Nephron (organoid): ENCODE measurements around the gene DIPK1C.
"Not testable (repeated sequence)": the region's sequence is repeated elsewhere in the genome, so short reads cannot be mapped to it uniquely, and the experiment has no call there.

Experiments
- H3K27ac Mint-ChIP-seq, 3 experiments: 2 replicates each; pipeline ENCODE4 v1.8.0; 2020; ENCODE audit warnings: mixed read lengths in 3 of 3, mild to moderate bottlenecking in 2 of 3, moderate library complexity in 1 of 3
- H3K27me3 Mint-ChIP-seq: 2 replicates; pipeline ENCODE4 v1.8.0; 2021; ENCODE audit warnings: low read depth, mild to moderate bottlenecking, moderate library complexity, mixed read lengths
- H3K36me3 Mint-ChIP-seq: 2 replicates; pipeline ENCODE4 v1.8.0; 2020; ENCODE audit warnings: low read depth, mixed read lengths
- H3K4me1 Mint-ChIP-seq: 2 replicates; pipeline ENCODE4 v1.8.0; 2020; ENCODE audit warnings: mixed read lengths
- H3K4me3 Mint-ChIP-seq, 3 experiments: 2 replicates each; pipeline ENCODE4 v1.8.0; 2020; ENCODE audit warnings: mild to moderate bottlenecking in 3 of 3, mixed read lengths in 3 of 3, moderate library complexity in 2 of 3
- H3K9me3 Mint-ChIP-seq: 2 replicates; pipeline ENCODE4 v1.8.0; 2020; ENCODE audit warnings: mixed read lengths
- TF ChIP-seq, protein P1 (sequence below), 3 experiments: fragments of 200-600 bp; sonication (generic); IDR thresholded peaks; one replicate each; pipeline ENCODE4 v1.5.0; 2021; ENCODE audit warnings: antibody characterized with exemption in 3 of 3; ENCODE audit not compliant: unreplicated experiment in 3 of 3

Gene DIPK1C

DNA sequence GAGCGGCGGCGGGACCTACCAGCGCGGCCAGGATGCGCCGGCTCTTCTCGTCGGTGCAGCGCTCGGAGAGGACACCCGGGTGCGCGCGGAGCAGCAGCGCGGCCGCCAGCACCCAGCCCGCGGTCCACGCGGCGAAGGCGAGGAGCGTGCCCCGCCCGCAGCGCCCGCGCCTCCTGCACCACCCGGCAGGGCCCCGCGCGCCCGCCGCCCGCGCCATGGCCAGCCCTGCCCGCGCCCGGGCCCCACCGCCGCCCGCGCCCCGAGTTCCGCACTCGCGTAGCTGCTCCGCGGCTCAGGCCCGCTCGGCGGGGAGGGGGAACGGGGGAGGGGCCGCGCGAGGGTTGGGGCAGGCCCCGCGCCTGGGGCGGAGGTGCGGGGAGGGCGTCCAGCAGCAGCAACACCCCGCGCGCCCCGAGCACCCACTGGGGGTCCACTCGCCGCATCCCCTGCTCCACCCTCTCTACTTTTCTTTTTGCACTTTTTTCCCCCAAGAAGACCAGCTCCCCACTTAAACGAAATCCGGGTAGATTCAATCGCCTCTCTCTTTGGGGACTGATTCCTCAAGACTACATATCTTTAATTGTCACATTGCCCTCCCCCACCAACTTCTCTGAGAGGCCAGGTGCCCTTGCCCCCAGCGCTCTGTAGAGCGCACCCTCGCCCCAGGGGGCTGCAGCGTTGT, at the start of gene DIPK1C:
Gene DIPK1C (minus strand): TSS at position 266 of the 682 bp plus-strand sequence. CDS start 49 bp downstream, at position 217.
- no peaks in the 10 kb centered on the region for H3K36me3 Mint-ChIP-seq
- H3K4me3 Mint-ChIP-seq: peak within 1 kb of the TSS; percentile 77 to 89 (median 89)
- H3K27me3 Mint-ChIP-seq: peaks cover 87% of the 10 kb centered on the region
- TF ChIP-seq, protein P1, sequence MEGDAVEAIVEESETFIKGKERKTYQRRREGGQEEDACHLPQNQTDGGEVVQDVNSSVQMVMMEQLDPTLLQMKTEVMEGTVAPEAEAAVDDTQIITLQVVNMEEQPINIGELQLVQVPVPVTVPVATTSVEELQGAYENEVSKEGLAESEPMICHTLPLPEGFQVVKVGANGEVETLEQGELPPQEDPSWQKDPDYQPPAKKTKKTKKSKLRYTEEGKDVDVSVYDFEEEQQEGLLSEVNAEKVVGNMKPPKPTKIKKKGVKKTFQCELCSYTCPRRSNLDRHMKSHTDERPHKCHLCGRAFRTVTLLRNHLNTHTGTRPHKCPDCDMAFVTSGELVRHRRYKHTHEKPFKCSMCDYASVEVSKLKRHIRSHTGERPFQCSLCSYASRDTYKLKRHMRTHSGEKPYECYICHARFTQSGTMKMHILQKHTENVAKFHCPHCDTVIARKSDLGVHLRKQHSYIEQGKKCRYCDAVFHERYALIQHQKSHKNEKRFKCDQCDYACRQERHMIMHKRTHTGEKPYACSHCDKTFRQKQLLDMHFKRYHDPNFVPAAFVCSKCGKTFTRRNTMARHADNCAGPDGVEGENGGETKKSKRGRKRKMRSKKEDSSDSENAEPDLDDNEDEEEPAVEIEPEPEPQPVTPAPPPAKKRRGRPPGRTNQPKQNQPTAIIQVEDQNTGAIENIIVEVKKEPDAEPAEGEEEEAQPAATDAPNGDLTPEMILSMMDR (IDR thresholded peaks at IDR 0.05; ENCODE audit: unreplicated experiment in 3 of 3): no peak
- peaks cover 12% of the 10 kb centered on the region for H3K4me1 Mint-ChIP-seq
- no peaks in the 10 kb centered on the region for H3K9me3 Mint-ChIP-seq
- H3K27ac Mint-ChIP-seq: no peak within 1 kb of the TSS

- peaks cover 68% of the 10 kb centered on the region for H3K36me3 Mint-ChIP-seq
- H3K4me3 Mint-ChIP-seq: peak overlapping the region; percentile 45 to 53 (median 46)
- H3K27me3 Mint-ChIP-seq: no peaks in the 10 kb centered on the region
- H3K9me3 Mint-ChIP-seq: no peaks in the 10 kb centered on the region
- TF ChIP-seq, protein P1 (IDR thresholded peaks at IDR 0.05; ENCODE audit: unreplicated experiment in 3 of 3): no peak
- peaks cover 20% of the 10 kb centered on the region for H3K4me1 Mint-ChIP-seq
- peak overlapping the region; percentile 88 to 99 (median 98) for H3K27ac Mint-ChIP-seq
Observed at GRCh38 chr18:74506448-74507084, 49.5 kb upstream of the DIPK1C start.

- Mint-ChIP-seq H3K27me3 (no peaks in the 10 kb centered on the region), H3K4me3 (no peak overlapping the region), H3K36me3 (peaks cover 71% of the 10 kb centered on the region), H3K9me3 (no peaks in the 10 kb centered on the region), H3K4me1 (peaks cover 20% of the 10 kb centered on the region), H3K27ac (peak overlapping the region in 2 of 3 experiments; percentile 90)
- TF ChIP-seq, protein P1 (IDR thresholded peaks at IDR 0.05; ENCODE audit: unreplicated experiment in 3 of 3): no peak
Observed at GRCh38 chr18:74505776-74506175, 48.7 kb upstream of the DIPK1C start.

DNA sequence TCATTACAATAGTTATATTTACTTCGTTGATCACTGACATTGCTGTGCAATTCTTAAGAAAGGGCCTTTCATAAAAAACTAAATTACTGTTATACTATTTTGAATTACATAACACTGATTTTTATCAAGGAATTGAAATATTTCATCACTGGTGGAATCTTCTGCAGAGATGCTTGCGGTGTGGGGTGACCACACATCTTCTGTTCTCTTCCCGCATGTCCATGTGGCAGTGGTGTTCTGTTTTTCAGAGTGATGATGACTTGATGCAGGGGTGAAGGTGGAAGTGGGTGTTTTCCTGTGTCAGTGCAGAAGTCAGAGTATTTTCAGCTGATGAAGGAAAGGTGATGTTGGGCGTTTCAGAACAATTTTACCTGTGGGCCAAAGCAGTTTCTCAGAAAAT, 46.0 kb upstream of the DIPK1C start:
- Mint-ChIP-seq H3K27me3 (no peaks in the 10 kb centered on the region), H3K36me3 (peaks cover 65% of the 10 kb centered on the region), H3K4me3 (no peak overlapping the region), H3K27ac (peak overlapping the region in 2 of 3 experiments; percentile 9 to 22), H3K9me3 (no peaks in the 10 kb centered on the region), H3K4me1 (peaks cover 36% of the 10 kb centered on the region)
- TF ChIP-seq, protein P1 (IDR thresholded peaks at IDR 0.05; ENCODE audit: unreplicated experiment in 3 of 3): no peak

GRCh38 chr18:74501386-74501785, 44.3 kb upstream of the DIPK1C start:
- TF ChIP-seq, protein P1 (IDR thresholded peaks at IDR 0.05; ENCODE audit: unreplicated experiment in 3 of 3): no peak
- H3K4me3 Mint-ChIP-seq: peak overlapping the region in 1 of 3 experiments; percentile 7
- H3K9me3 Mint-ChIP-seq: no peaks in the 10 kb centered on the region
- peaks cover 34% of the 10 kb centered on the region for H3K4me1 Mint-ChIP-seq
- peaks cover 48% of the 10 kb centered on the region for H3K36me3 Mint-ChIP-seq
- peak overlapping the region; percentile 86 to 89 (median 89) for H3K27ac Mint-ChIP-seq
- H3K27me3 Mint-ChIP-seq: no peaks in the 10 kb centered on the region

GRCh38 chr18:74500774-74501173, 43.7 kb upstream of the DIPK1C start:
- not testable (repeated sequence) for H3K9me3 Mint-ChIP-seq, H3K27me3 Mint-ChIP-seq
- peak overlapping the region; percentile 86 to 89 (median 89) for H3K27ac Mint-ChIP-seq
- peak overlapping the region in 2 of 3 experiments; percentile 36 to 47 for H3K4me3 Mint-ChIP-seq
- peaks cover 46% of the 10 kb centered on the region for H3K36me3 Mint-ChIP-seq
- peaks cover 32% of the 10 kb centered on the region for H3K4me1 Mint-ChIP-seq
